Esophagus muscularis mucosa (tissue), 4 donors: Measurements from ENCODE around the gene CDKN2A. TPM values are rescaled to one million over a fixed set of nuclear protein-coding genes. Genes with fewer than 3 reads are reported as not detected.

Experiments
- DNase-seq: peaks from one replicate; pipeline ENCODE4 v3.0.0-alpha.2; 2017; ENCODE audit errors: extremely low spot score
- H3K27ac ChIP-seq, 4 donors: fragments of 200-600 bp; sonication (generic); replicated peaks in 1 of 4; 1 replicate in 3 of 4; 2 replicates in 1 of 4; pipeline ENCODE4 v1.5.1; 2016 to 2019; ENCODE audit warnings: mild to moderate bottlenecking in 1 of 4
- H3K27me3 ChIP-seq, 4 donors: fragments of 200-600 bp; sonication (generic); one replicate each; pipeline versions ENCODE4 v1.5.1 to v1.6.0; 2016 to 2019
- H3K36me3 ChIP-seq, 4 donors: fragments of 200-600 bp; sonication (generic); one replicate each; pipeline ENCODE4 v1.5.1; 2016 to 2019
- H3K4me1 ChIP-seq, 4 donors: fragments of 200-600 bp; sonication (generic); one replicate each; pipeline ENCODE4 v1.5.1; 2016 to 2019
- H3K4me3 ChIP-seq, 4 donors: fragments of 200-600 bp; sonication (generic); 1 replicate in 2 of 4; 2 replicates in 2 of 4; pipeline ENCODE4 v1.5.1; 2016 to 2019; ENCODE audit warnings: mild to moderate bottlenecking in 4 of 4, moderate library complexity in 1 of 4
- H3K9me3 ChIP-seq, 4 donors: fragments of 200-600 bp; sonication (generic); 1 replicate in 3 of 4; 2 replicates in 1 of 4; pipeline ENCODE4 v1.5.1; 2016 to 2019
- EP300 ChIP-seq: sonication (generic); formaldehyde crosslinking; IDR thresholded peaks from one replicate; pipeline ENCODE4 v1.6.1; 2017; ENCODE audit warnings: antibody characterized with exemption
- POLR2A ChIP-seq: fragments of 450-650 bp; IDR thresholded peaks from one replicate; pipeline ENCODE4 v1.6.1; 2017; ENCODE audit warnings: antibody characterized with exemption, moderate library complexity, mild to moderate bottlenecking, low read depth
- POLR2AphosphoS5 ChIP-seq, 2 donors: sonication (generic); formaldehyde crosslinking; IDR thresholded peaks; one replicate each; pipeline ENCODE4 v1.6.1; 2017; ENCODE audit warnings: antibody characterized with exemption in 2 of 2
- WGBS: methylation state at CpG from one replicate; pipeline ENCODE4 v1.1.5; 2018; 5-methylcytosine and 5-hydroxymethylcytosine counted together
- intact Hi-C: fragments of 100-400 bp; cut with DNase I; formaldehyde crosslinking; loops from one replicate; pipeline ENCODE4 v1.15.1; 2023
- total RNA-seq, 4 donors: library from RNA; depleted of rRNA; stranded (reverse); fragments of >200 nt; gene quantifications; one replicate each; pipeline versions ENCODE4 v1.1.0 to v1.2.1, GENCODE V29; 2016
- TF ChIP-seq, protein P1 (sequence below), 3 experiments: fragments of 200-600 bp in 2 of 3; fragments of 450-650 bp in 1 of 3; sonication (generic) in 2 of 3; IDR thresholded peaks; one replicate each; pipeline ENCODE4 v1.5.1; 2017 to 2019; ENCODE audit warnings: antibody characterized with exemption in 3 of 3, mild to moderate bottlenecking in 2 of 3, moderate library complexity in 1 of 3

The CDKN2A gene
- total RNA-seq, 4 donors from 2014 or later = 3.1 to 6.0 (median 4.4) TPM

DNA sequence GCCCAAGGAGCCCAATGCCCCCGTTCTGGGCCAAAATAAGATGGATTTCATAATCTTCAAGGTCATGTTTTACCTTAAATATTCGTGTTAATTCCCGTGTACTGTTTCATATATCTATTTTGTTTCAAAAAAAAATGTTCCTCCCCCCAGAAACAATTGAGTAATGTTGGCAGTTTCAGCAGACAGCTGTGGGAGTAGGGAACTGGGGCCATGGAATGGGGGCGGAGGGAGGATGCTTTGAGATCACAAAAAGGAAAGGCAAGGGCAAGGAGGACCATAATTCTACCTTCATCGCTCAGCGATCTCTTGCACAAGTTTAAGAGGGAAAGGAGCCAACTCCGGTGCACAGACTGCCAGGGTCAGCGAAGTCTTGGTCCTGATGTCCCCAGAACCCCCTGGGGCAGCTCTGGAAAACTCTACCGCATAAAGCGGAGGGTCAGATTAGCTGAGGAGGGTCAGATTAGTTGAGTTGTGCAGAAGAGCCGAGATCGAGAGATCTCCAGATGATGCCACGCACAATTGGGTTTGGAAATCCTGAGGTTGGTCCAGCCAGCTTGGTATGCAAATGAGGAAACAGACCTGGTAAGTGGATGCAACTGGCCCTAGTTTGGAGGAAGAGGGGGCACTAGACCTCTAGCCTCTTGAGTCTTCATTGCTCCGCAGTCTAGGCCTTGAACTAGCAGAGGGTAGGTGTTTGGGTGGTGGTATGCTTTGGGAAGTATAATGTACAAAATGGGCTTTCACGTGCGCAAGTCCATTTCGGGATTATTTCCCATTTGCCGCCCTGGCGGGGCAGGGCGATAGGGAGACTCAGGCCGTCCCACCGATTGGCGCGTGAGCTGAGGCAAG is 24.0 kb downstream of the CDKN2A start:
- Histone ChIP-seq H3K4me1 (peaks cover 16 to 49% (median 43%) of the 10 kb centered on the region in 4 donors), H3K27ac (no peak overlapping the region), H3K27me3 (peaks cover 25 to 100% (median 98%) of the 10 kb centered on the region in 4 donors), H3K4me3 (no peak overlapping the region), H3K36me3 (no peaks in the 10 kb centered on the region), H3K9me3 (no peaks in the 10 kb centered on the region)
- TF ChIP-seq, protein P1, sequence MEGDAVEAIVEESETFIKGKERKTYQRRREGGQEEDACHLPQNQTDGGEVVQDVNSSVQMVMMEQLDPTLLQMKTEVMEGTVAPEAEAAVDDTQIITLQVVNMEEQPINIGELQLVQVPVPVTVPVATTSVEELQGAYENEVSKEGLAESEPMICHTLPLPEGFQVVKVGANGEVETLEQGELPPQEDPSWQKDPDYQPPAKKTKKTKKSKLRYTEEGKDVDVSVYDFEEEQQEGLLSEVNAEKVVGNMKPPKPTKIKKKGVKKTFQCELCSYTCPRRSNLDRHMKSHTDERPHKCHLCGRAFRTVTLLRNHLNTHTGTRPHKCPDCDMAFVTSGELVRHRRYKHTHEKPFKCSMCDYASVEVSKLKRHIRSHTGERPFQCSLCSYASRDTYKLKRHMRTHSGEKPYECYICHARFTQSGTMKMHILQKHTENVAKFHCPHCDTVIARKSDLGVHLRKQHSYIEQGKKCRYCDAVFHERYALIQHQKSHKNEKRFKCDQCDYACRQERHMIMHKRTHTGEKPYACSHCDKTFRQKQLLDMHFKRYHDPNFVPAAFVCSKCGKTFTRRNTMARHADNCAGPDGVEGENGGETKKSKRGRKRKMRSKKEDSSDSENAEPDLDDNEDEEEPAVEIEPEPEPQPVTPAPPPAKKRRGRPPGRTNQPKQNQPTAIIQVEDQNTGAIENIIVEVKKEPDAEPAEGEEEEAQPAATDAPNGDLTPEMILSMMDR (IDR thresholded peaks at IDR 0.05) = no peak
- no peak for TF ChIP-seq POLR2A
- TF ChIP-seq EP300 = no peak
- no peak for TF ChIP-seq POLR2AphosphoS5 (IDR thresholded peaks at IDR 0.05)
- WGBS = 28% methylated on average over 24 of the region's 24 CpGs
- no peak for DNase-seq
- intact Hi-C loops = no loop called here

DNA sequence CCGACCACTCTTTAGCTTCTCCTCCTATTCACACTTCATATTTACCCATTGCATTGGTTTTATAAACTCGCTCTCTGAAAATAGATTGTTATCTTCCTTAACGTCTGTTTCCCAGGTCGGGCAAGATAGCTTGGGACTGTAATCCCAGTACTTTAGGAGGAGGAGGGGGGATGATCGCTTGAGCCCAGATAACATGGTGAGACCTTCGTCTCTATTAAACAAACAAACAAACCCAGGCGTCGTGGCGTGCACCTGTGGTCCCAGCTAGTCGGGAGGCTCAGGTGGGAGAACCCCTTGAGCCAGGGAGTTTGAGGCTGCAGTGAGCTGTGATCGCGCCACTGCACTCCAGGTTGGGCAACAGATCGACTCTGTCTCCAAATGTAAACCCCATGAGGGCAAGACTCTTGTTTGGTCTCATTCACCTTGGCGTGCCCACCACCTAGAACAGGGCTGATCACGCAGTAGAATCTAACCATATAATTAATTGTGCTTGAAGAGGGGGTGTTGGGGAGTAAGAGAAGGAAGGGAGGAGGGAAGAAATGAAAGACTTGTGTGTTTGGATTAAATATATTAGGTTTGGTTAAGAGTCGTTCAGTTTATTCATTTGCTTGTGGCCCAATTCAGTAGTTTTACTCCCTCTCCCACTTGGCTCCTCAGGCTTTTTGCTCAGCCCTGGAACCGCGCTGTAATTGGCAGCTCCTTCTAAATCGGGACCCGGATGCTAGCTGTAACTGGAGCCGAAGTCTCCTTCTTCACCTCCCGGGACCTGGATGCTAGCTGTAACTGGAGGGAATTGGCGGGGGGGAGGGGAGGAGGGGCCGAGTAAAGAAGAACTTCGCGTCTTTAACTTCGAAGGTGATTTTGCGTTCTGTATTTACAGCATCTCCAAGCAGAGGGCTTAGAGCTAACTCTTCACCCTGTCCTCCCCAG is 24.9 kb downstream of the CDKN2A start:
- Histone ChIP-seq H3K27me3 (peaks cover 19 to 100% (median 95%) of the 10 kb centered on the region in 4 donors), H3K27ac (no peak overlapping the region), H3K4me3 (no peak overlapping the region), H3K9me3 (no peaks in the 10 kb centered on the region), H3K4me1 (peaks cover 13 to 45% (median 40%) of the 10 kb centered on the region in 4 donors), H3K36me3 (no peaks in the 10 kb centered on the region)
- TF ChIP-seq POLR2AphosphoS5 (IDR thresholded peaks at IDR 0.05) (no peak), POLR2A (no peak), EP300 (no peak)
- TF ChIP-seq, protein P1 (IDR thresholded peaks at IDR 0.05) = no peak
- no peak for DNase-seq
- 11% methylated on average over 28 of the region's 28 CpGs for WGBS
- intact Hi-C loops = no loop called here

DNA sequence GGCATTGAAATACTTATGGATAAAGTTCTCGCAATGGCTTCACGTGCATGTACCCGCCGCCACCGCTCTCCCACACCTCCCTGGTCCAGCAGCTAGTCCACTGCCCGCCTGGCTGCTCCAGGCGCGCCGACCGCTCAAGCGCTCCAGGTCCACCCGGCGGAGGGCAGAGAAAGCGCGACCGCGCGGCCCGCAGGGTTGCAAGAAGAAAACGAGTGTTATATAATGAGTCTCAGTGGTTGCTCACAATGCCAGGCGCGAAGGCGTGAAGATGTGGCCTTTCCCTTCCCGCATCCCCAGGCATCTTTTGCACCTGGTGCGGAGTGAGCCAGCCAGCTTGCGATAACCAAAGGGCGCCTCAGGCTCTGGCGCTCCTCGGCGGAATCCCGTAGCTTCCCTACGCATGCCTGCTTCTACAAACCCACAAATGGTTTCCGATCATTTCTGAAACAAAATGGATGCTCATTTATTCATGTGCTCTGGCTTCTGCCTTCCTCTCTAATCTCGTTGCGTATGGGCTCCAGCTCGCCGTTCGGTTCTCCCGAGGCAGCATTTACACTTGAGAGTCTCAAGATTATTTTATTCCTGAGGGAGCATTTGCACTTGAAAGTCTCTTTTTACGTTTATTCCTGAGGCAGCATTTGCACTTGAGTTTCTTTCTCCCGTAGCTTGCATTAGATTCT is 25.7 kb downstream of the CDKN2A start:
- peaks cover 13 to 43% (median 35%) of the 10 kb centered on the region in 4 donors for H3K4me1 ChIP-seq
- WGBS = 7% methylated on average over 41 of the region's 41 CpGs
- H3K9me3 ChIP-seq = peaks cover 0 to 2% (median 0%) of the 10 kb centered on the region in 4 donors
- intact Hi-C loops = no loop called here
- no peak overlapping the region for H3K27ac ChIP-seq
- H3K36me3 ChIP-seq = no peaks in the 10 kb centered on the region
- H3K4me3 ChIP-seq = no peak overlapping the region
- no peak for TF ChIP-seq EP300
- TF ChIP-seq, protein P1 (IDR thresholded peaks at IDR 0.05) = no peak
- TF ChIP-seq POLR2AphosphoS5 (IDR thresholded peaks at IDR 0.05) = no peak
- no peak for TF ChIP-seq POLR2A
- no peak for DNase-seq
- H3K27me3 ChIP-seq = peaks cover 11 to 100% (median 87%) of the 10 kb centered on the region in 4 donors

DNA sequence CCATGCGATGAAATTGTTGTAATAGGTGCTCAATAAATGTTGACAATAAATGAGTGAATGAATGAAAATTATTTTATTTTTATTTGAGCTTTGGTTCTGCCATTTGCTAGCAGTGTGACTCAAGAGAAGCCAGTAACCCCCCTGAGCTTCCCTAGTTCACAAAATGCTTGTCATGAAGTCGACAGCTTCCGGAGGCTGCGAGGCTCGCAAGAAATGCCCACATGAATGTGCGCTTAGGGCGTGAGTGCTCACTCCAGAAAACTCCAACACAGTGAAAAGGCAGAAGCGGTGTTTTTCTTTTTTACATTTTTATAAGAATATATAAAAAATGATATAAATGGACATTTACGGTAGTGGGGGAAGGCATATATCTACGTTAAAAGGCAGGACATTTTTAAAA is 26.5 kb downstream of the CDKN2A start:
- Histone ChIP-seq H3K4me3 (no peak overlapping the region), H3K9me3 (peaks cover 0 to 3% (median 0%) of the 10 kb centered on the region in 4 donors), H3K36me3 (no peaks in the 10 kb centered on the region), H3K4me1 (peaks cover 13 to 43% (median 35%) of the 10 kb centered on the region in 4 donors), H3K27ac (no peak overlapping the region), H3K27me3 (peaks cover 11 to 100% (median 79%) of the 10 kb centered on the region in 4 donors)
- TF ChIP-seq, protein P1 (IDR thresholded peaks at IDR 0.05) = no peak
- TF ChIP-seq EP300 (no peak), POLR2A (no peak), POLR2AphosphoS5 (IDR thresholded peaks at IDR 0.05) (no peak)
- 35% methylated on average over 10 of the region's 10 CpGs for WGBS
- intact Hi-C loops = no loop called here
- no peak for DNase-seq
